Measurements from ENCODE around the gene CLTB.

CLTB gene

GRCh38 chr5:176342766-176343458 lies 73.4 kb downstream of the CLTB start:
- no peak overlapping the region for H3K4me3 ChIP-seq (ENCODE audit: low read depth, low read length)
- TF ChIP-seq CTCF (IDR thresholded peaks at IDR 0.05; ENCODE audit: low read depth, low read length) = no peak

All from WI38 (cell line).